A549 (cell line): ENCODE measurements around the gene CNTN5. TPM values are rescaled to one million over a fixed set of nuclear protein-coding genes. Genes with fewer than 3 reads are reported as not detected.

Experiments
- ATAC-seq, 2 experiments: fragments of 200-7000 bp in 1 of 2; fragments of >200 bp in 1 of 2; cut with Nextera tagmentation in 1 of 2; cut with Tn5 transposase in 1 of 2; 3 replicates each; pipeline versions ENCODE4 v1.8.0 to v1.9.1; 2018 to 2020; ENCODE audit warnings: mild to moderate bottlenecking in 1 of 2, moderate library complexity in 1 of 2
- CTCF ChIA-PET: fragments of 300-600 bp; sonication (Branson Sonifier 250); formaldehyde crosslinking; extraction: SDS; loops from one replicate; lab custom pipeline; 2021; ENCODE audit warnings: antibody characterized with exemption, inconsistent platforms; lab: Yijun Ruan, JAX
- POLR2A ChIA-PET: fragments of 350-600 bp; formaldehyde crosslinking; extraction: SDS; loops from one replicate; lab custom pipeline; 2021; ENCODE audit warnings: antibody characterized with exemption, inconsistent platforms; lab: Yijun Ruan, JAX
- DNase-seq, 2 experiments: peaks; one replicate each; pipeline versions ENCODE4 v3.0.0 to v3.0.0-alpha.2; 2011 to 2016; ENCODE audit warnings: low read depth in 1 of 2, low spot score in 1 of 2
- FAIRE-seq: peaks from 2 replicates; lab custom pipeline; 2011; peaks lifted over from hg19 to GRCh38; lab: Jason Lieb, UNC
- H3K27ac ChIP-seq, 2 experiments: fragments of >200 bp; sonication (Bioruptor Twin); formaldehyde crosslinking; 3 replicates each; pipeline ENCODE4 v1.5.1; 2016 to 2017
- H3K4me1 ChIP-seq: fragments of >200 bp; sonication (Bioruptor Twin); formaldehyde crosslinking; 3 replicates; pipeline ENCODE4 v1.6.1; 2016
- H3K4me2 ChIP-seq: fragments of >200 bp; sonication (Bioruptor Twin); formaldehyde crosslinking; 3 replicates; pipeline ENCODE4 v1.6.1; 2016
- H3K4me3 ChIP-seq: fragments of >200 bp; sonication (Bioruptor Twin); formaldehyde crosslinking; 3 replicates; pipeline ENCODE4 v1.5.1; 2016
- H3K9me3 ChIP-seq: fragments of >200 bp; sonication (Bioruptor Twin); formaldehyde crosslinking; 3 replicates; pipeline ENCODE4 v1.6.1; 2016
- ATOH8 ChIP-seq: fragments of 250-450 bp; sonication (Bioruptor Pico); IDR thresholded peaks from 2 replicates; pipeline ENCODE4 v1.5.0; 2020; ENCODE audit warnings: low read depth, mild to moderate bottlenecking, moderate library complexity
- BCL3 ChIP-seq: fragments of >200 bp; sonication (Bioruptor Twin); formaldehyde crosslinking; IDR thresholded peaks from 3 replicates; pipeline ENCODE4 v1.6.1; 2016
- CBX2 ChIP-seq: fragments of 200-600 bp; sonication (generic); IDR thresholded peaks from 2 replicates; pipeline ENCODE4 v1.6.1; 2016; ENCODE audit warnings: low read depth, mild to moderate bottlenecking, borderline replicate concordance
- CEBPB ChIP-seq, 2 experiments: fragments of >200 bp in 1 of 2; sonication (Bioruptor Twin) in 1 of 2; formaldehyde crosslinking in 1 of 2; IDR thresholded peaks; 2 replicates each; pipeline ENCODE4 v1.6.1; 2012 to 2016
- CTCF ChIP-seq: fragments of >200 bp; sonication (Bioruptor Twin); formaldehyde crosslinking; IDR thresholded peaks from 3 replicates; pipeline ENCODE4 v1.5.1; 2016
- EP300 ChIP-seq, 2 experiments: fragments of >200 bp; sonication (Bioruptor Twin); formaldehyde crosslinking; IDR thresholded peaks; 2 replicates in 1 of 2; 3 replicates in 1 of 2; pipeline ENCODE4 v1.6.1; 2016 to 2017
- FOXS1 ChIP-seq: fragments of 250-450 bp; sonication (Bioruptor Pico); IDR thresholded peaks from 2 replicates; pipeline ENCODE4 v1.5.0; 2020; ENCODE audit warnings: mild to moderate bottlenecking, moderate library complexity
- HES2 ChIP-seq: fragments of >200 bp; sonication (Bioruptor Twin); formaldehyde crosslinking; IDR thresholded peaks from 2 replicates; pipeline ENCODE4 v1.6.1; 2016
- HEYL ChIP-seq: fragments of 250-450 bp; sonication (Bioruptor Pico); IDR thresholded peaks from 2 replicates; pipeline ENCODE4 v1.8.0; 2021; ENCODE audit warnings: mild to moderate bottlenecking, moderate library complexity
- HMGXB4 ChIP-seq: fragments of 250-450 bp; sonication (Bioruptor Pico); IDR thresholded peaks from 2 replicates; pipeline ENCODE4 v1.5.0; 2021; ENCODE audit warnings: mild to moderate bottlenecking, moderate library complexity, borderline replicate concordance
- HOXA7 ChIP-seq: fragments of 250-450 bp; sonication (Bioruptor Pico); IDR thresholded peaks from 2 replicates; pipeline ENCODE4 v1.5.0; 2020; ENCODE audit warnings: mild to moderate bottlenecking, moderate library complexity
- JUNB ChIP-seq: fragments of >200 bp; sonication (Bioruptor Twin); formaldehyde crosslinking; IDR thresholded peaks from 2 replicates; pipeline ENCODE4 v1.6.1; 2016
- KDM1A ChIP-seq: fragments of 200-600 bp; sonication (generic); IDR thresholded peaks from 2 replicates; pipeline ENCODE4 v1.6.1; 2016; ENCODE audit warnings: low read depth, mild to moderate bottlenecking
- MAX ChIP-seq: IDR thresholded peaks from 2 replicates; pipeline ENCODE4 v1.6.1; 2012
- NFE2L2 ChIP-seq: fragments of 150-350 bp; conservative IDR thresholded peaks from 2 replicates; pipeline ENCODE4 v1.6.1; 2014; ENCODE audit warnings: low read length
- PBX3 ChIP-seq: IDR thresholded peaks from 2 replicates; pipeline ENCODE4 v1.6.1; 2012
- POLR2A ChIP-seq: IDR thresholded peaks from 2 replicates; pipeline ENCODE4 v1.6.1; 2012; ENCODE audit warnings: mild to moderate bottlenecking, low read length
- POLR2AphosphoS2 ChIP-seq: conservative IDR thresholded peaks from 2 replicates; pipeline ENCODE4 v1.6.1; 2012; ENCODE audit warnings: low read length, improper control_type of control experiment, inconsistent platforms
- RARB ChIP-seq: fragments of 250-450 bp; sonication (Bioruptor Pico); IDR thresholded peaks from 2 replicates; pipeline ENCODE4 v1.8.0; 2021; ENCODE audit warnings: mild to moderate bottlenecking, moderate library complexity
- REST ChIP-seq: fragments of 200-600 bp; sonication (generic); IDR thresholded peaks from 2 replicates; pipeline ENCODE4 v1.6.1; 2016; ENCODE audit warnings: antibody characterized with exemption, mild to moderate bottlenecking, moderate library complexity
- TP53 ChIP-seq: fragments of 250-450 bp; sonication (Bioruptor Pico); IDR thresholded peaks from 2 replicates; pipeline ENCODE4 v1.5.0; 2021; ENCODE audit warnings: mild to moderate bottlenecking, moderate library complexity
- ZFP36 ChIP-seq: fragments of 450-650 bp; IDR thresholded peaks from 2 replicates; pipeline ENCODE4 v1.6.1; 2014; ENCODE audit warnings: borderline replicate concordance; ENCODE audit not compliant: partially characterized antibody
- ZNF302 ChIP-seq: fragments of 250-450 bp; sonication (Bioruptor Pico); IDR thresholded peaks from 2 replicates; pipeline ENCODE4 v1.9.0; 2021; ENCODE audit warnings: inconsistent platforms, mild to moderate bottlenecking, moderate library complexity
- WGBS: methylation state at CpG from one replicate; pipeline ENCODE4 v1.1.6; 2017; ENCODE audit errors: missing lambda C conversion rate; 5-methylcytosine and 5-hydroxymethylcytosine counted together
- polyA plus RNA-seq, 4 experiments: library from polyadenylated mRNA; depleted of rRNA in 3 of 4; stranded (reverse); fragments of >200 nt; fragmentation: RNase III in 1 of 4; extraction: RNeasy Plus Mini Kit Qiagen cat#74134 plus additional on column Dnase treatment in 1 of 4; gene quantifications; 2 replicates in 3 of 4; 3 replicates in 1 of 4; pipeline ENCODE4 v1.2.3, GENCODE V29; 2011 to 2017

Gene CNTN5
- polyA plus RNA-seq, 2 of the 4 experiments (the other 2 are of a cell fraction), result 0.08 TPM; not detected in 1

- TF ChIP-seq BCL3 (no peak), RARB (CRISPR knock-in tag) (no peak)
Observed at GRCh38 chr11:99268886-99269285, 248.1 kb downstream of the CNTN5 start (continued).

- Histone ChIP-seq H3K9me3 (no peaks in the 10 kb centered on the region), H3K27ac (no peak overlapping the region), H3K4me1 (no peaks in the 10 kb centered on the region)
- CTCF ChIA-PET, result no interaction called here
- TF ChIP-seq POLR2AphosphoS2 (no peak), HOXA7 (CRISPR knock-in tag) (no peak), ZFP36 (no peak), FOXS1 (CRISPR knock-in tag) (no peak), POLR2A (no peak), HMGXB4 (CRISPR knock-in tag) (no peak), RARB (CRISPR knock-in tag) (no peak), HES2 (no peak), PBX3 (no peak), CEBPB (IDR thresholded peaks at IDR 0.05) (no peak), REST (no peak), MAX (no peak)
- TF ChIP-seq, all 56 proteins: peak for 0
- ATAC-seq (no peak), FAIRE-seq (no peak), DNase-seq (no peak)
- WGBS, result 75% methylated on average over 5 of the region's 5 CpGs
- Histone ChIP-seq H3K4me2 (no peak overlapping the region), H3K4me3 (no peak overlapping the region)
- POLR2A ChIA-PET, result no interaction called here
Observed at GRCh38 chr11:99271527-99271926, 250.8 kb downstream of the CNTN5 start.

- no peaks in the 10 kb centered on the region for H3K9me3 ChIP-seq
- FAIRE-seq (no peak), ATAC-seq (no peak), DNase-seq (no peak)
- ChIA-PET POLR2A (no interaction called here), CTCF (no interaction called here)
- H3K4me1 ChIP-seq, result no peaks in the 10 kb centered on the region
- WGBS, result 64% methylated on average over 2 of the region's 2 CpGs
- H3K4me2 ChIP-seq, result no peak overlapping the region
- H3K27ac ChIP-seq, result no peak overlapping the region
- no peak overlapping the region for H3K4me3 ChIP-seq
- TF ChIP-seq ZNF302 (CRISPR knock-in tag) (no peak), NFE2L2 (no peak), JUNB (no peak), CTCF (no peak), KDM1A (no peak), EP300 (IDR thresholded peaks at IDR 0.05) (no peak), HEYL (no peak), TP53 (no peak), POLR2AphosphoS2 (no peak), CBX2 (no peak), ATOH8 (CRISPR knock-in tag) (no peak), MAX (no peak)
Observed at GRCh38 chr11:99275521-99275920, 254.8 kb downstream of the CNTN5 start.
